Stimulated activated naive B cell treated with anti-CD40 and anti-IgM and Interleukin-4, amounts not matched to agents 10 μg/mL and 1 μg/mL and 100 μg/mL, for 72 hours (primary cell): ENCODE data around the gene TBCE.

Experiments
- ATAC-seq, 2 donors: fragments of 150-1000 bp; cut with Tn5 transposase; replicated peaks; 2 replicates each; pipeline ENCODE4 v1.10.0; 2021; ENCODE audit warnings: moderate library complexity in 1 of 2
- DNase-seq: peaks from one replicate; pipeline ENCODE4 v3.0.0; 2021
- H3K27ac Mint-ChIP-seq: one replicate; pipeline ENCODE4 v1.8.0; 2022; ENCODE audit warnings: mild to moderate bottlenecking, mixed read lengths
- H3K27me3 Mint-ChIP-seq, 2 donors: one replicate each; pipeline ENCODE4 v1.8.0; 2022; ENCODE audit warnings: mixed read lengths in 2 of 2
- H3K36me3 Mint-ChIP-seq, 2 donors: one replicate each; pipeline ENCODE4 v1.8.0; 2022; ENCODE audit warnings: mixed read lengths in 2 of 2, mild to moderate bottlenecking in 1 of 2
- H3K4me1 Mint-ChIP-seq, 2 donors: one replicate each; pipeline ENCODE4 v1.8.0; 2022; ENCODE audit warnings: mixed read lengths in 2 of 2, mild to moderate bottlenecking in 1 of 2
- H3K4me3 Mint-ChIP-seq, 2 donors: one replicate each; pipeline ENCODE4 v1.8.0; 2022; ENCODE audit warnings: mild to moderate bottlenecking in 2 of 2, mixed read lengths in 2 of 2, moderate library complexity in 1 of 2
- H3K9me3 Mint-ChIP-seq, 2 donors: one replicate each; pipeline ENCODE4 v1.8.0; 2022; ENCODE audit warnings: mixed read lengths in 2 of 2, mild to moderate bottlenecking in 1 of 2

TBCE gene

GRCh38 chr1:235367000-235367908 lies at the start of gene TBCE:
TBCE (plus strand) TSS chr1:235367427; CDS start chr1:235380050, 12,623 bp downstream.
- Mint-ChIP-seq H3K27ac (peak within 1 kb of the TSS; percentile 97), H3K27me3 (no peaks in the 10 kb centered on the region), H3K9me3 (no peaks in the 10 kb centered on the region), H3K4me1 (peaks cover 14 to 32% of the 10 kb centered on the region in 2 donors), H3K4me3 (peak within 1 kb of the TSS; percentile 97 to 99), H3K36me3 (peaks cover 6 to 8% of the 10 kb centered on the region in 2 donors)
- ATAC-seq (peak; percentile 100), DNase-seq (peak; percentile 84)

GRCh38 chr1:235319255-235319654 lies 48.0 kb upstream of the TBCE start:
- no peaks in the 10 kb centered on the region for H3K27me3 Mint-ChIP-seq
- H3K27ac Mint-ChIP-seq = no peak overlapping the region
- H3K4me3 Mint-ChIP-seq = no peak overlapping the region
- ATAC-seq (no peak), DNase-seq (no peak)
- H3K4me1 Mint-ChIP-seq = peaks cover 36 to 70% of the 10 kb centered on the region in 2 donors
- no peaks in the 10 kb centered on the region for H3K9me3 Mint-ChIP-seq
- H3K36me3 Mint-ChIP-seq = peaks cover 37 to 41% of the 10 kb centered on the region in 2 donors

- no peak for ATAC-seq
- Mint-ChIP-seq H3K9me3 (no peaks in the 10 kb centered on the region), H3K27ac (peak overlapping the region; percentile 2), H3K27me3 (no peaks in the 10 kb centered on the region), H3K4me1 (peaks cover 32 to 68% of the 10 kb centered on the region in 2 donors), H3K36me3 (peaks cover 39 to 41% of the 10 kb centered on the region in 2 donors), H3K4me3 (no peak overlapping the region)
- DNase-seq = no peak
Observed at GRCh38 chr1:235320521-235321179, 46.6 kb upstream of the TBCE start.

- peak overlapping the region; percentile 43 for H3K27ac Mint-ChIP-seq
- H3K4me3 Mint-ChIP-seq = peak overlapping the region; percentile 70 to 82
- H3K27me3 Mint-ChIP-seq = no peaks in the 10 kb centered on the region
- H3K9me3 Mint-ChIP-seq = no peaks in the 10 kb centered on the region
- DNase-seq = no peak
- peaks cover 37 to 44% of the 10 kb centered on the region in 2 donors for H3K36me3 Mint-ChIP-seq
- H3K4me1 Mint-ChIP-seq = peaks cover 27 to 52% of the 10 kb centered on the region in 2 donors
- ATAC-seq = no peak
Observed at GRCh38 chr1:235324296-235324695, 42.9 kb upstream of the TBCE start.

- Mint-ChIP-seq H3K36me3 (peaks cover 34 to 39% of the 10 kb centered on the region in 2 donors), H3K27me3 (no peaks in the 10 kb centered on the region), H3K4me1 (peaks cover 27 to 45% of the 10 kb centered on the region in 2 donors), H3K27ac (no peak overlapping the region), H3K9me3 (no peaks in the 10 kb centered on the region), H3K4me3 (peak overlapping the region in 1 of 2 donors; percentile 44)
- ATAC-seq = no peak
- DNase-seq = no peak
Observed at GRCh38 chr1:235325139-235325538, 42.1 kb upstream of the TBCE start.

GRCh38 chr1:235325854-235326253 lies 41.4 kb upstream of the TBCE start:
- Mint-ChIP-seq H3K27ac (peak overlapping the region; percentile 77), H3K27me3 (no peaks in the 10 kb centered on the region), H3K9me3 (no peaks in the 10 kb centered on the region), H3K4me1 (peaks cover 20 to 38% of the 10 kb centered on the region in 2 donors), H3K36me3 (peaks cover 27 to 32% of the 10 kb centered on the region in 2 donors), H3K4me3 (peak overlapping the region in 1 of 2 donors; percentile 98)
- ATAC-seq = no peak
- no peak for DNase-seq

GRCh38 chr1:235326719-235327558 lies 40.3 kb upstream of the TBCE start:
- Mint-ChIP-seq H3K4me1 (peaks cover 17 to 27% of the 10 kb centered on the region in 2 donors), H3K9me3 (no peaks in the 10 kb centered on the region), H3K27me3 (no peaks in the 10 kb centered on the region), H3K27ac (peak overlapping the region; percentile 99), H3K36me3 (peaks cover 20 to 23% of the 10 kb centered on the region in 2 donors), H3K4me3 (peak overlapping the region in 1 of 2 donors; percentile 98)
- DNase-seq = peak; percentile 65
- ATAC-seq = peak; percentile 21 to 23

- peak within 1 kb of the TSS in 1 of 2 donors; percentile 98 for H3K4me3 Mint-ChIP-seq
- DNase-seq (no peak), ATAC-seq (no peak)
- peaks cover 12 to 15% of the 10 kb centered on the region in 2 donors for H3K36me3 Mint-ChIP-seq
- no peaks in the 10 kb centered on the region for H3K27me3 Mint-ChIP-seq
- H3K4me1 Mint-ChIP-seq = peaks cover 13 to 20% of the 10 kb centered on the region in 2 donors
- peak within 1 kb of the TSS; percentile 99 for H3K27ac Mint-ChIP-seq
- H3K9me3 Mint-ChIP-seq = no peaks in the 10 kb centered on the region
Observed at GRCh38 chr1:235327559-235328270, 39.5 kb upstream of the TBCE start, which contains the start of gene ARID4B. ARID4B (minus strand) TSS chr1:235328179; CDS start chr1:235326919, 1,260 bp downstream.

GRCh38 chr1:235328271-235329138 lies 38.7 kb upstream of the TBCE start, which contains the start of gene GGPS1:
GGPS1 (plus strand) TSS chr1:235328570; CDS start chr1:235335265, 6,695 bp downstream.
- H3K27me3 Mint-ChIP-seq = no peaks in the 10 kb centered on the region
- H3K9me3 Mint-ChIP-seq = no peaks in the 10 kb centered on the region
- DNase-seq (peak; percentile 95), ATAC-seq (peak; percentile 79 to 80)
- no peak within 1 kb of the TSS for H3K27ac Mint-ChIP-seq
- H3K36me3 Mint-ChIP-seq = peaks cover 12 to 14% of the 10 kb centered on the region in 2 donors
- peaks cover 12 to 25% of the 10 kb centered on the region in 2 donors for H3K4me1 Mint-ChIP-seq
- no peak within 1 kb of the TSS for H3K4me3 Mint-ChIP-seq

- ATAC-seq = peak; percentile 35
- Mint-ChIP-seq H3K27ac (no peak overlapping the region), H3K4me1 (peaks cover 12 to 26% of the 10 kb centered on the region in 2 donors), H3K36me3 (peaks cover 12 to 14% of the 10 kb centered on the region in 2 donors), H3K4me3 (no peak overlapping the region), H3K27me3 (no peaks in the 10 kb centered on the region), H3K9me3 (no peaks in the 10 kb centered on the region)
- no peak for DNase-seq
Observed at GRCh38 chr1:235329139-235329902, 37.9 kb upstream of the TBCE start.

- Mint-ChIP-seq H3K36me3 (peaks cover 9 to 18% of the 10 kb centered on the region in 2 donors), H3K4me1 (peaks cover 11 to 20% of the 10 kb centered on the region in 2 donors), H3K9me3 (no peaks in the 10 kb centered on the region), H3K4me3 (peak overlapping the region; percentile 48 to 56), H3K27me3 (no peaks in the 10 kb centered on the region), H3K27ac (no peak overlapping the region)
- ATAC-seq (no peak), DNase-seq (no peak)
Observed at GRCh38 chr1:235330918-235331285, 36.3 kb upstream of the TBCE start.

- peak overlapping the region; percentile 9 to 48 for H3K4me3 Mint-ChIP-seq
- peaks cover 9 to 19% of the 10 kb centered on the region in 2 donors for H3K4me1 Mint-ChIP-seq
- H3K27ac Mint-ChIP-seq = no peak overlapping the region
- no peaks in the 10 kb centered on the region for H3K27me3 Mint-ChIP-seq
- ATAC-seq (no peak), DNase-seq (no peak)
- H3K9me3 Mint-ChIP-seq = no peaks in the 10 kb centered on the region
- peaks cover 9 to 16% of the 10 kb centered on the region in 2 donors for H3K36me3 Mint-ChIP-seq
Observed at GRCh38 chr1:235331401-235331800, 35.8 kb upstream of the TBCE start.
